AG04450 (cell line): Measurements from ENCODE around the gene EFTUD2. TPM values are rescaled to one million over a fixed set of nuclear protein-coding genes. Genes with fewer than 3 reads are reported as not detected.

Experiments used
- CTCF ChIA-PET: fragments of 300-600, 350-600 bp; formaldehyde crosslinking; extraction: SDS; loops from one replicate; lab custom pipeline; 2022; ENCODE audit warnings: antibody characterized with exemption, inconsistent platforms; lab: Charles Lee
- POLR2A ChIA-PET: fragments of 350-600 bp; formaldehyde crosslinking; extraction: SDS; loops from one replicate; lab custom pipeline; 2021; ENCODE audit warnings: antibody characterized with exemption, inconsistent platforms; lab: Yijun Ruan, JAX
- DNase-seq: peaks from one replicate; pipeline ENCODE4 v3.0.0-alpha.2; 2011; ENCODE audit warnings: low read depth, low spot score
- H3K27ac ChIP-seq: one replicate; pipeline ENCODE4 v1.5.1; 2012; ENCODE audit warnings: low read depth, low read length, control low read depth
- H3K27me3 ChIP-seq: one replicate; pipeline ENCODE4 v1.6.0; 2012; ENCODE audit warnings: low read length; ENCODE audit not compliant: control insufficient read depth, insufficient read depth
- H3K4me3 ChIP-seq: 2 replicates; pipeline ENCODE4 v1.5.1; 2011; ENCODE audit warnings: mild to moderate bottlenecking, low read depth, low read length, control low read depth
- H3K9me3 ChIP-seq: 2 replicates; pipeline ENCODE4 v1.5.1; 2012; ENCODE audit warnings: low read length; ENCODE audit not compliant: control insufficient read depth, insufficient read depth
- CTCF ChIP-seq: IDR thresholded peaks from 2 replicates; pipeline ENCODE4 v1.5.1; 2011; ENCODE audit warnings: low read depth, low read length, control low read depth, inconsistent platforms
- polyA plus RNA-seq: library from polyadenylated mRNA; depleted of rRNA; stranded (reverse); fragments of >200 nt; gene quantifications from 2 replicates; pipeline ENCODE4 v1.2.3, GENCODE V29; 2011

The EFTUD2 gene
- polyA plus RNA-seq, 1 experiment, result 147 TPM

GRCh38 chr17:44913676-44914075 is 14.4 kb upstream of the EFTUD2 start:
- Histone ChIP-seq H3K4me3 (no peak overlapping the region), H3K27ac (no peak overlapping the region), H3K9me3 (no peaks in the 10 kb centered on the region; the same call in 1 of the 2 replicates), H3K27me3 (peaks cover 12% of the 10 kb centered on the region)
- POLR2A ChIA-PET, result interaction anchor here (0.6 kb wide), 1 partner anchor 174 kb away, joined by 3 read pairs; no protein-coding TSS in a partner anchor
- TF ChIP-seq CTCF, result no peak
- CTCF ChIA-PET, result interaction anchor here (0.7 to 1.1 kb wide), 2 partner anchors 107 to 136 kb away, joined by 4 to 5 read pairs; no protein-coding TSS in a partner anchor
- DNase-seq, result no peak

GRCh38 chr17:44912763-44913544 is 13.7 kb upstream of the EFTUD2 start:
- CTCF ChIA-PET, result interaction anchor here (0.7 to 1.4 kb wide), 3 partner anchors 108 to 222 kb away, joined by 3 to 6 read pairs (median 5); partner anchors contain the start of gene ACBD4
- no peak for DNase-seq
- Histone ChIP-seq H3K27ac (no peak overlapping the region), H3K9me3 (no peaks in the 10 kb centered on the region; the same call in 1 of the 2 replicates), H3K4me3 (no peak overlapping the region), H3K27me3 (peaks cover 12% of the 10 kb centered on the region)
- POLR2A ChIA-PET, result no interaction called here
- no peak for TF ChIP-seq CTCF

GRCh38 chr17:44911133-44912001 is 12.1 kb upstream of the EFTUD2 start:
- Histone ChIP-seq H3K27me3 (peaks cover 12% of the 10 kb centered on the region), H3K27ac (no peak overlapping the region), H3K4me3 (no peak overlapping the region), H3K9me3 (no peaks in the 10 kb centered on the region; the same call in 1 of the 2 replicates)
- no peak for DNase-seq
- peak; percentile 53 for TF ChIP-seq CTCF
- ChIA-PET POLR2A (interaction anchor here (0.5 to 2.5 kb wide), 2 partner anchors 12 to 231 kb away, joined by 5 to 9 read pairs; partner anchors contain the start of gene EFTUD2), CTCF (interaction anchor here (0.5 to 3.6 kb wide), 4 partner anchors 10 to 163 kb away, joined by 3 to 24 read pairs (median 10); no protein-coding TSS in a partner anchor)

- DNase-seq, result no peak
- ChIA-PET POLR2A (interaction anchor here (0.5 to 2.5 kb wide), 5 partner anchors 9 to 232 kb away, joined by 3 to 9 read pairs (median 4); partner anchors contain the start of gene EFTUD2), CTCF (interaction anchor here (0.8 to 3.6 kb wide), 8 partner anchors 8 to 225 kb away, joined by 3 to 24 read pairs (median 6); partner anchors contain the start of gene ACBD4)
- Histone ChIP-seq H3K4me3 (no peak overlapping the region), H3K9me3 (no peaks in the 10 kb centered on the region; the same call in 1 of the 2 replicates), H3K27me3 (peaks cover 12% of the 10 kb centered on the region), H3K27ac (no peak overlapping the region)
- TF ChIP-seq CTCF, result no peak
These were observed 11.2 kb upstream of the EFTUD2 start for GRCh38 chr17:44910231-44911106.
